Stimulated activated CD8-positive, alpha-beta memory T cell treated with anti-CD3 and anti-CD28 coated beads, Interleukin-7, amount 100 ng/mL, for 1 hour (primary cell): Measurements from ENCODE around the gene IQSEC1.
A peak's percentile ranks its signal among the peaks of the same experiment; 100 is the strongest.
"Not testable (repeated sequence)": the region's sequence is repeated elsewhere in the genome, so short reads cannot be mapped to it uniquely, and the experiment has no call there.

Experiments
- DNase-seq, 2 donors: peaks; one replicate each; pipeline ENCODE4 v3.0.0-alpha.2; 2020; ENCODE audit warnings: low read depth in 2 of 2

Gene IQSEC1

DNA sequence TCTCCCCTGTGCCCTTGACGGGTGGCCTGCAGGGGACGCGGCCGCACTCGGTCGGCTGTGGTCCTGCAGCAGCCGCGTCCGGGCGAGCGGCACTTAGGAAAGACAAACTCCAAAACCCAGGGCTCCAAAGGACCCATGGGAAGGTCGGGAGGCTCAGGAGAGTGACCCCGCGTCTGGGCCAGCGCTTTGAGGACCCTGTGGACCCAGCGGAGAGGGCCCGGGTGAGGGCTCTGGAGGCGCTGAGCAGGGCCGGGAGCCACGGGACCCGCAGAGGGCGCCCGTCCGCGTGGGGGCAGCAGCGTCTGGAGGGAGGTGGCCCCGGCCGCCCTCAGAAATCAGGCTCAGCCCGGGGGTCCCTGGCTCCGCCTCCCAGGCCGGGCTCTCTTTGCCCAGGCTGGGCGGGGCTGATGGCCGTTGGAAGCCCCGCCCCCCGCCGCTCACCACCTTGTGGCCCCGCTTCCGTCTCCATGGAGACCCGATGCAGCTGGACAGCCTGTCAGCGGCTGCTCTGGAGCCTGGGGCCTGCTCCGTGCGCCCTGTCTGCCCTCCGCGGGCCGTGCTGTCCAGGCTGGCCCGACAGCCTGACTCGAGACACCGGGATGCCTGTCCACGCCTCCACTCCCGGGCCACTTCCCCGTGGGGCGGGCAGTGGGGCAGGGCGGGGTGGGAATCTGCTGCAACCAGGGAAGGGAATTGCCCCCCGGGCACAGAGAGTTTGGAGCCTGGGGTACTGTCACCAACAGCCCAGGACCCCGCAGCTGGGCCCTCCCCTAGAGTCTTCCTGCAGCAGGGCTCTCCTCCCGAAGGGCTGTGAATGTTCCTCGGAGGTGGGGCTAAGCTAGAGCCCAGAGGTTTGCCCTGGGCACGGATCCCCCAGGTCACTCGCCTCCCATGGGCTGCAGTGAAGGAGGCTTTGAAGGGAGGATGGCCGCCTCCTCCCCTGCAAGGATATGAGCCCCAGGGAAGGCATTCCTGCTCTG is 197.1 kb downstream of the IQSEC1 start:
- DNase-seq: no peak

DNA sequence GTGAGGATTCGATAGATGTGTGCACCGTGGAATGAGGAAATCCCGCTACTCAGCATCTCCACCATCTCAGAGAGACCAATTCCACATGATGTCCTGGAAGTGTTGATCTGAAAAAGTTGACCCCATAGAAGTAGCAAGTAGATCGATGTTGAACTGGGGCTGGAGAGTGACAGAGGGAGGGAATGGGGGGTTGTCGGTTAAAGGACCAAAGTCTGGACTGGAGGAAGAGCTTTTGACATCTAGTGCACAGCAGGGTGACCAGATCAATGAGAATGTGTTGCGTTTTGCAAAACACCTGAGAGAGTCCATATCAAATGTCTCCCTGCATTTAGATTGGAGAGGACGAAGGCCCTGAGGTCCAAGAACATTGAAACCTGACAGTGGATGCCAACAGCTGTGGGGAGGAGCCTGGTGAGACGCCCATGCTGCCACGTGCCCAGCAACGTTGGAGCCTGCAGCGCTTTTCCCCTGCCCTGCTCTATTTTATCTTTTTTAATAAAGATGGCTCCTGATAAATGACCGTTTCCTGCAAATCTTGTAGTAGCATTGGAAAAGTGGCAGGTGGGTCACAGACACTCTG is 201.7 kb downstream of the IQSEC1 start:
- no peak for DNase-seq

DNA sequence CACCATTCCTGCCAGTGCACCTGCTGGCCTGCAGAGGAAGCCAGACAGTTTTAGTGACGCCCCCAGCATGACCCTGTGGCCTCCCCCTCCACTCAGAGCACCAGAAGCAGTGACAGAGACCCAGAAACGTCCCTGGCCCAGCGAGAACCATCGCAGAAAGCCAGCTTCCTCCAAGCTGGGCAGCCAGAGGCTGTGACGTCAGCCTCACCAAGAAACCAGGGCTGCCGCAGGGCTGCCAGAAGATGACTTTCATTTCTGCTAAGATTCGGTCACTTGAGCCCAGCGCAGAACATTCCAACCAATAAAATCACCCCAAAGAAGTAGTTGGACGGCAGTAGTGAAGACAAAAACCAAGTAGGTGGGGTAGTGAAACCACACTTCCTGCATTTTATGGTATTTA is 202.3 kb downstream of the IQSEC1 start:
- no peak for DNase-seq

GRCh38 chr3:12869035-12869621 is 204.1 kb downstream of the IQSEC1 start:
- DNase-seq: peak in 1 of 2 donors; percentile 4

- DNase-seq: peak in 1 of 2 donors; percentile 28
Observed at GRCh38 chr3:12868039-12869034, 204.9 kb downstream of the IQSEC1 start.

GRCh38 chr3:12866836-12867235 is 206.4 kb downstream of the IQSEC1 start:
- no peak for DNase-seq

- no peak for DNase-seq
Observed at GRCh38 chr3:12865271-12865670, 208.0 kb downstream of the IQSEC1 start.

GRCh38 chr3:12862387-12862786 is 210.8 kb downstream of the IQSEC1 start:
- DNase-seq: no peak

- DNase-seq: no peak
Observed at GRCh38 chr3:12861611-12862010, 211.6 kb downstream of the IQSEC1 start.

GRCh38 chr3:12859840-12860239 is 213.4 kb downstream of the IQSEC1 start:
- no peak for DNase-seq

DNA sequence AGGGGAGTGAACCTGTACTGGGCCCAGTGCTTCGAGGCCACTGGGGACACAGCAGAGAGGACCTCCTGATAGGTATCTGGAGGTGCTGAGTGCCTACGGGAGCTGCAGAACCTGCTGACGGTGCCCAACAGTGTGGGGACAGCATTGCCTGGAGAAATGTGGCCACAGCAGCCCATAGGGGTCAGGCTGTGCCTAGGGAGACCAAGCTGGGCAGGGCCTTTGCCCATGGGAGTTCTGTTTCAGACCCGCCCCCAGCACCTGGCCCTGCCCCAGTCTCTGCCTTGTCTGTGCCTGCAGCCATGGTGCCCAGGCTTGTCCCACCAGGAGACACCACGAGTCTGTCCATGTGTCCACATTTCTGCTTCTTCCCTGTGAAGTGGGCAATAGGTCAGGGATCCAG is 216.6 kb downstream of the IQSEC1 start:
- DNase-seq: no peak

DNA sequence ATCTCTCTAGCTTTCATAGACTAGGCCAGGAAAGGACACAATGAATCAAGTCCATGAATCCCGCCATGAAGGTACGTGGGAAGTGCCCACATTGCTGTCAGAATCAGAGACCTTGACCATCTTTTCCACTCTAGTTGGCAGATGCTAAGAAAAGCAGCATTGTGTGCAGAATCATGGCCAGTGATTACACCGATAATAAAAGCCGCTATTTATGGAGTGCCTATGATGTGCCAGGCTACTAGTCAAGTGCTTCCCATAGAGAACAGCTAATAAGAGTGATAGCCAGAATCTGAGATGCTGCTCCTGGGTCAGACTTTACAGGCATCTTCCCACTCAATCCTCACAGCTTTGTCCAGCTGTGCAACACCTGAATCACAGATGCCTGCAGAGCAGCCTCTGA is 218.7 kb downstream of the IQSEC1 start:
- DNase-seq: no peak

DNA sequence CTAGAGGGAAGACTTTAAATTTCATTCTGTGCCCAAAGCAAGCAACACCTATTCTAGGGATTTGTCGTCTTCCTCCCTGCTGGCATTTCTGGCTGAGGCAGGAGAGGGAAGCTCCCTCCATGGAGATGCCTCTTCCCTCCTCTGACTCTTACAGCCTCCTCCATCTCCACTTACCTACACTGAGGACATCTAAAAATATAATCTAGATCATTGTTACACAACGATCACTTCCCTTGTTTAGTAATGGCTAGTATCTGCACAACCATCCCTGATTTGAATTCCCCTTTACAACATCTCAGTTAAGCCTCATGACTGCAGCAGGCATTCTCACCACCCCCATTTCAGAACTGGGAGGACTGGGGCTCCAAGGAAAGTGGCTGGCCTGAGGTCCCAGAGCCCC is 219.4 kb downstream of the IQSEC1 start:
- not testable (repeated sequence) for DNase-seq

DNA sequence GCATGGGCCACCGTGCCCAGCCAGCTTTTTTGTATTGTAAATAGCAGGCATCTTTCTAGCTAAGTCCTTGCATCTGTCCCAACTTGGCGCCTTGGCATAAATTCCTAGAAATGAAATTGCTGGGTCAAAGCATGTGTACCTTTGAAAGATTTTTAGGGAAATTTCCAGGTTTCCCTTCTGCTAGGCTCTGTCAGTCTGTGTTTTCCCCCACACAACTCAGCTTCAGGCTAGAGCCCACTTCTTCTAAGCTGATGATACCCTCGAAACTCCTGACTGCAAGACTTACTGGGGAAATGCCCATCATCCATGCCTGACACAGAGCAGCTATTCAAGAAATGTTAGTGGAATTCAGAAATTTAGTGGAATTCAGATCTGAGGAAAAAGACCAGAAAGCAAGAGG is 221.0 kb downstream of the IQSEC1 start:
- DNase-seq: no peak
